Measurements from ENCODE around the gene LYSMD1. TPM values are rescaled to one million over a fixed set of nuclear protein-coding genes. Genes with fewer than 3 reads are reported as not detected.

Gene LYSMD1
- total and polyA plus RNA-seq, 2 donors (not counting 1 experiment from before 2014, with no cell fraction given) = 4.6 to 9.7 TPM

DNA sequence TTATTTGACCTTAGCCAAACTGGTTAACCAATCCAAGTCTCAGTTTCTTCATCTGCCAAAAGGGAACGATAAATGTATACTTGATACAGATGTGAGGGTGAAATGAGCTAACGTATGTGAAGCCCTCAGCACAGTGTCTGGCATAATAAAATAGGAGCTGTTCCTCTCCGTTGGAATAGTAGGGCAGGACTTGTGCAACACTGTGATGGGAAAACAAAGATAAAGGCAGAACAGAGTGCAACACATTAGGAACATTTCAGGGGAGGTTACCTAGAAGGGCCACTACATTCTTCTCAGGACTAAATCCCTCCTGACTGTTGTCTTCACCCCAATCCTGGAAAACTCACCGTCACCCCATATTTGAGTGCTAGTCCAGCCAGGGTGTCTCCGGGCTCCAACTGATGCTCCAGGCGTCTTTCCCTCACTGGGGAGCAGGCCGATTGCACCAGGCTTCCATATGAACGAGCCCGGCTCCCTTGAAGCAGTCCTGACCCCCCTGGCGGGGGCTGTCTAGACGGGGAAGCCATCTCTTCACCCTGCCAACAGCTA is 896 bp downstream of the LYSMD1 start:
- no peaks in the 10 kb centered on the region for H3K27me3 ChIP-seq (ENCODE audit: control insufficient read depth, insufficient read depth, low read length)
- TF ChIP-seq, protein P1, sequence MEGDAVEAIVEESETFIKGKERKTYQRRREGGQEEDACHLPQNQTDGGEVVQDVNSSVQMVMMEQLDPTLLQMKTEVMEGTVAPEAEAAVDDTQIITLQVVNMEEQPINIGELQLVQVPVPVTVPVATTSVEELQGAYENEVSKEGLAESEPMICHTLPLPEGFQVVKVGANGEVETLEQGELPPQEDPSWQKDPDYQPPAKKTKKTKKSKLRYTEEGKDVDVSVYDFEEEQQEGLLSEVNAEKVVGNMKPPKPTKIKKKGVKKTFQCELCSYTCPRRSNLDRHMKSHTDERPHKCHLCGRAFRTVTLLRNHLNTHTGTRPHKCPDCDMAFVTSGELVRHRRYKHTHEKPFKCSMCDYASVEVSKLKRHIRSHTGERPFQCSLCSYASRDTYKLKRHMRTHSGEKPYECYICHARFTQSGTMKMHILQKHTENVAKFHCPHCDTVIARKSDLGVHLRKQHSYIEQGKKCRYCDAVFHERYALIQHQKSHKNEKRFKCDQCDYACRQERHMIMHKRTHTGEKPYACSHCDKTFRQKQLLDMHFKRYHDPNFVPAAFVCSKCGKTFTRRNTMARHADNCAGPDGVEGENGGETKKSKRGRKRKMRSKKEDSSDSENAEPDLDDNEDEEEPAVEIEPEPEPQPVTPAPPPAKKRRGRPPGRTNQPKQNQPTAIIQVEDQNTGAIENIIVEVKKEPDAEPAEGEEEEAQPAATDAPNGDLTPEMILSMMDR (conservative IDR thresholded peaks at IDR 0.05 in 1 of 2, IDR thresholded peaks at IDR 0.05 in 1 of 2; ENCODE audit: low read depth in 1 of 2, low read length in 2 of 2) = no peak
- TF ChIP-seq EZH2 (IDR thresholded peaks at IDR 0.05; ENCODE audit: low read length, missing control alignments) = no peak
- peaks cover 11% of the 10 kb centered on the region for H3K79me2 ChIP-seq (ENCODE audit: control insufficient read depth, insufficient read depth, low read length)
- no peaks in the 10 kb centered on the region for H4K20me1 ChIP-seq (ENCODE audit: control insufficient read depth, extremely low read depth, insufficient read depth, low read length)
- H3K4me3 ChIP-seq (replicated peaks in 1 of 4; ENCODE audit: control extremely low read depth in 1 of 4, insufficient read depth in 1 of 4, low read depth in 3 of 4, low read length in 4 of 4) = peak overlapping the region; percentile 67 to 94 (median 80)
- no peaks in the 10 kb centered on the region for H3K9me3 ChIP-seq (ENCODE audit: control insufficient read depth, insufficient read depth, low read depth, low read length)
- peak overlapping the region; percentile 97 for H3K4me2 ChIP-seq (ENCODE audit: extremely low read depth, insufficient read depth, low read length)
- H2AFZ ChIP-seq (ENCODE audit: low read length) = peak overlapping the region; percentile 98
- H3K9ac ChIP-seq (ENCODE audit: insufficient read depth, low read length) = peak overlapping the region; percentile 52
- H3K4me1 ChIP-seq (ENCODE audit: control insufficient read depth, extremely low read depth, insufficient read depth, low read length) = peaks cover 6% of the 10 kb centered on the region
- H3K36me3 ChIP-seq (ENCODE audit: control insufficient read depth, insufficient read depth, low read length) = peaks cover 14% of the 10 kb centered on the region
- H3K27ac ChIP-seq (ENCODE audit: insufficient read depth, low read length) = peak overlapping the region; percentile 62
- peak in 1 of 2 donors; percentile 40 for DNase-seq (ENCODE audit: low read depth in 2 of 2)

GRCh38 chr1:151159373-151159772 is 6.3 kb downstream of the LYSMD1 start:
- no peak overlapping the region for H3K9ac ChIP-seq (ENCODE audit: insufficient read depth, low read length)
- DNase-seq (ENCODE audit: low read depth in 2 of 2) = no peak
- H3K27ac ChIP-seq (ENCODE audit: insufficient read depth, low read length) = no peak overlapping the region
- no peak for TF ChIP-seq EZH2 (IDR thresholded peaks at IDR 0.05; ENCODE audit: low read length, missing control alignments)
- TF ChIP-seq, protein P1 (conservative IDR thresholded peaks at IDR 0.05 in 1 of 2, IDR thresholded peaks at IDR 0.05 in 1 of 2; ENCODE audit: low read depth in 1 of 2, low read length in 2 of 2) = no peak
- no peaks in the 10 kb centered on the region for H3K9me3 ChIP-seq (ENCODE audit: control insufficient read depth, insufficient read depth, low read depth, low read length)
- H3K79me2 ChIP-seq (ENCODE audit: control insufficient read depth, insufficient read depth, low read length) = no peaks in the 10 kb centered on the region
- no peak overlapping the region for H3K4me2 ChIP-seq (ENCODE audit: extremely low read depth, insufficient read depth, low read length)
- no peaks in the 10 kb centered on the region for H4K20me1 ChIP-seq (ENCODE audit: control insufficient read depth, extremely low read depth, insufficient read depth, low read length)
- H3K4me3 ChIP-seq (replicated peaks in 1 of 4; ENCODE audit: control extremely low read depth in 1 of 4, insufficient read depth in 1 of 4, low read depth in 3 of 4, low read length in 4 of 4) = no peak overlapping the region
- H3K4me1 ChIP-seq (ENCODE audit: control insufficient read depth, extremely low read depth, insufficient read depth, low read length) = no peaks in the 10 kb centered on the region
- no peaks in the 10 kb centered on the region for H3K27me3 ChIP-seq (ENCODE audit: control insufficient read depth, insufficient read depth, low read length)
- peaks cover 3% of the 10 kb centered on the region for H3K36me3 ChIP-seq (ENCODE audit: control insufficient read depth, insufficient read depth, low read length)
- no peak overlapping the region for H2AFZ ChIP-seq (ENCODE audit: low read length)

DNA sequence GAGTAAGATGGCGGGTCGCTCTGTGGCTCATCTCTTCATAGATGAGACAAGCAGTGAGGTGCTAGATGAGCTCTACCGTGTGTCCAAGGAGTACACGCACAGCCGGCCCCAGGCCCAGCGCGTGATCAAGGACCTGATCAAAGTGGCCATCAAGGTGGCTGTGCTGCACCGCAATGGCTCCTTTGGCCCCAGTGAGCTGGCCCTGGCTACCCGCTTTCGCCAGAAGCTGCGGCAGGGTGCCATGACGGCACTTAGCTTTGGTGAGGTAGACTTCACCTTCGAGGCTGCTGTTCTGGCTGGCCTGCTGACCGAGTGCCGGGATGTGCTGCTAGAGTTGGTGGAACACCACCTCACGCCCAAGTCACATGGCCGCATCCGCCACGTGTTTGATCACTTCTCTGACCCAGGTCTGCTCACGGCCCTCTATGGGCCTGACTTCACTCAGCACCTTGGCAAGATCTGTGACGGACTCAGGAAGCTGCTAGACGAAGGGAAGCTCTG is 6.9 kb downstream of the LYSMD1 start:
- no peak overlapping the region for H3K4me3 ChIP-seq (replicated peaks in 1 of 4; ENCODE audit: control extremely low read depth in 1 of 4, insufficient read depth in 1 of 4, low read depth in 3 of 4, low read length in 4 of 4)
- H3K9me3 ChIP-seq (ENCODE audit: control insufficient read depth, insufficient read depth, low read depth, low read length) = no peaks in the 10 kb centered on the region
- H3K36me3 ChIP-seq (ENCODE audit: control insufficient read depth, insufficient read depth, low read length) = peaks cover 3% of the 10 kb centered on the region
- H3K27ac ChIP-seq (ENCODE audit: insufficient read depth, low read length) = no peak overlapping the region
- H3K4me1 ChIP-seq (ENCODE audit: control insufficient read depth, extremely low read depth, insufficient read depth, low read length) = no peaks in the 10 kb centered on the region
- no peak overlapping the region for H3K9ac ChIP-seq (ENCODE audit: insufficient read depth, low read length)
- H4K20me1 ChIP-seq (ENCODE audit: control insufficient read depth, extremely low read depth, insufficient read depth, low read length) = no peaks in the 10 kb centered on the region
- TF ChIP-seq, protein P1 (conservative IDR thresholded peaks at IDR 0.05 in 1 of 2, IDR thresholded peaks at IDR 0.05 in 1 of 2; ENCODE audit: low read depth in 1 of 2, low read length in 2 of 2) = no peak
- no peak for TF ChIP-seq EZH2 (IDR thresholded peaks at IDR 0.05; ENCODE audit: low read length, missing control alignments)
- no peak overlapping the region for H3K4me2 ChIP-seq (ENCODE audit: extremely low read depth, insufficient read depth, low read length)
- no peak overlapping the region for H2AFZ ChIP-seq (ENCODE audit: low read length)
- no peak for DNase-seq (ENCODE audit: low read depth in 2 of 2)
- no peaks in the 10 kb centered on the region for H3K79me2 ChIP-seq (ENCODE audit: control insufficient read depth, insufficient read depth, low read length)
- no peaks in the 10 kb centered on the region for H3K27me3 ChIP-seq (ENCODE audit: control insufficient read depth, insufficient read depth, low read length)

Measured in fibroblast of lung (primary cell).